ENCODE measurements around the gene ADAT1. TPM values are rescaled to one million over a fixed set of nuclear protein-coding genes. Genes with fewer than 3 reads are reported as not detected.

ADAT1 gene
- total RNA-seq, 1 experiment from 2014 or later = 44.2 TPM

DNA sequence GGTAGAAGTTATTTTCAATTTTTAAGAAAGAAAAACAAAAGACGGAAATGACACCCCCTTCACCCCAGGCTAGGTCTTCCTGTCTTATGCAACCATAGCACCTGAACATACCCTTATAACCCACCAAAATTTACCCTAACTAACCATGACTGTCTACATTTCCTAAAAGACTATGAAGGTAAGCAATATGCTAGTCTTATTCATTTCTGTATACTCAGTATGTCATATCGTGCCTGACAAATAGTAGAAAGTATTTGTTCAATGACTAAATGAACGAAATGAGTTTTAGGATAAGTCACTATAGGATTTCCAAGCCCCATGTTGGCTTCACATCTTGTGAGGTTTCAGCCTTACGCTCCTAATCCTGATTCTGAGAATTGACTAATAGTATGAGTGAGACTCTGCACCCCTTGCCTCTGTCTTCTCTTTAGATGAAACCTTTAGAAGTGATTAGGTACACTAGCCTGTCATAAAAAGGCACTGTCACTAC, 6.5 kb downstream of the ADAT1 start:
- BruUV-seq (replicated peaks) = no TSS peak
- no peaks in the 10 kb centered on the region for H3K9me3 ChIP-seq (ENCODE audit: control insufficient read depth in 1 of 2, insufficient read depth in 1 of 2, low read depth in 1 of 2, low read length in 2 of 2)
- TF ChIP-seq SP1 (IDR thresholded peaks at IDR 0.05; ENCODE audit: low read depth) = no peak
- no peak for TF ChIP-seq ZNF274 (IDR thresholded peaks at IDR 0.05; ENCODE audit: low read depth, low read length)
- TF ChIP-seq JUND (IDR thresholded peaks at IDR 0.05) = no peak
- no peak for TF ChIP-seq EZH2 (IDR thresholded peaks at IDR 0.05)
- no peak for TF ChIP-seq YY1 (IDR thresholded peaks at IDR 0.05; ENCODE audit: extremely low read depth, insufficient replicate concordance, low read depth, low read length)
- no peak for TF ChIP-seq SRF (IDR thresholded peaks at IDR 0.05; ENCODE audit: low read depth)
- TF ChIP-seq CBX3 (IDR thresholded peaks at IDR 0.05; ENCODE audit: low read depth) = no peak
- no peak for TF ChIP-seq ELF1 (IDR thresholded peaks at IDR 0.05; ENCODE audit: borderline replicate concordance, low read depth)
- no peak for TF ChIP-seq EGR1 (IDR thresholded peaks at IDR 0.05; ENCODE audit: low read depth)
- no peak for TF ChIP-seq EZH2phosphoT487 (IDR thresholded peaks at IDR 0.05; ENCODE audit: borderline replicate concordance)
- TF ChIP-seq POLR2AphosphoS5 (IDR thresholded peaks at IDR 0.05; ENCODE audit: low read depth, low read length) = no peak
- no peak for TF ChIP-seq SIN3A (IDR thresholded peaks at IDR 0.05; ENCODE audit: low read depth)
- TF ChIP-seq, protein P1, sequence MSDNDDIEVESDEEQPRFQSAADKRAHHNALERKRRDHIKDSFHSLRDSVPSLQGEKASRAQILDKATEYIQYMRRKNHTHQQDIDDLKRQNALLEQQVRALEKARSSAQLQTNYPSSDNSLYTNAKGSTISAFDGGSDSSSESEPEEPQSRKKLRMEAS (IDR thresholded peaks at IDR 0.05) = no peak
- TF ChIP-seq TCF7L2 (IDR thresholded peaks at IDR 0.05; ENCODE audit: borderline replicate concordance, extremely low read depth, insufficient read depth, insufficient read length) = no peak
- TF ChIP-seq, protein P2, sequence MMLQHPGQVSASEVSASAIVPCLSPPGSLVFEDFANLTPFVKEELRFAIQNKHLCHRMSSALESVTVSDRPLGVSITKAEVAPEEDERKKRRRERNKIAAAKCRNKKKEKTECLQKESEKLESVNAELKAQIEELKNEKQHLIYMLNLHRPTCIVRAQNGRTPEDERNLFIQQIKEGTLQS (IDR thresholded peaks at IDR 0.05) = no peak
- H3K27me3 ChIP-seq (ENCODE audit: insufficient read depth, low read length) = no peaks in the 10 kb centered on the region
- RAD21 ChIA-PET (ENCODE audit: low non-redundant PET in 1 of 2, low total read pairs in 2 of 2, uncharacterized antibody in 2 of 2, unreplicated experiment in 2 of 2) = no interaction called here
- no peak overlapping the region for H3K27ac ChIP-seq (ENCODE audit: low read depth, low read length)
- H3K36me3 ChIP-seq (ENCODE audit: control insufficient read depth in 1 of 2, insufficient read depth in 2 of 2, low read length in 2 of 2) = peaks cover 18 to 38% of the 10 kb centered on the region in 2 experiments; a peak in 3 of 4 replicates
- peaks cover 1 to 4% of the 10 kb centered on the region in 2 experiments for H3K4me1 ChIP-seq (ENCODE audit: control insufficient read depth in 1 of 2, insufficient read depth in 2 of 2, low read length in 2 of 2)
- H3K4me2 ChIP-seq (ENCODE audit: low read length) = no peak overlapping the region
- ATAC-seq (no peak), DNase-seq (ENCODE audit: low read depth, low spot score) (no peak)
- no peaks in the 10 kb centered on the region for H3K79me2 ChIP-seq (ENCODE audit: insufficient read depth, low read length)
- POLR2A ChIA-PET = no interaction called here
- H4K20me1 ChIP-seq (ENCODE audit: insufficient read depth) = no peaks in the 10 kb centered on the region
- H3K4me3 ChIP-seq (replicated peaks in 1 of 2; ENCODE audit: low read depth in 1 of 2, low read length in 2 of 2) = no peak overlapping the region
- H2AFZ ChIP-seq (ENCODE audit: low read depth, low read length, poor library complexity, severe bottlenecking) = no peak overlapping the region
- no peak overlapping the region for H3K9ac ChIP-seq (ENCODE audit: low read length)
- CTCF ChIA-PET = no interaction called here
- H3K9me2 ChIP-seq (ENCODE audit: insufficient read depth) = no peaks in the 10 kb centered on the region
- intact Hi-C loops (cut with micrococcal nuclease) = no loop called here
